GM21360 (cell line): ENCODE measurements around the gene LRRC8B.
A peak's percentile ranks its signal among the peaks of the same experiment; 100 is the strongest.
"Not testable (repeated sequence)": the region's sequence is repeated elsewhere in the genome, so short reads cannot be mapped to it uniquely, and the experiment has no call there.

Experiments used
- ATAC-seq: cut with Tn5 transposase; IDR thresholded peaks from one replicate; pipeline ENCODE4 v1.9.1; 2021; ENCODE audit warnings: mild to moderate bottlenecking, moderate library complexity; ENCODE audit not compliant: unreplicated experiment

LRRC8B gene

GRCh38 chr1:89629600-89629999, 105.0 kb downstream of the LRRC8B start:
- ATAC-seq: not testable (repeated sequence)

- ATAC-seq: no peak
These were observed 105.4 kb downstream of the LRRC8B start for GRCh38 chr1:89630048-89630447.

- no peak for ATAC-seq
These were observed 107.4 kb downstream of the LRRC8B start for GRCh38 chr1:89631816-89632656.

- ATAC-seq: peak; percentile 83
These were observed 108.1 kb downstream of the LRRC8B start, which contains the start of gene LRRC8C for GRCh38 chr1:89632657-89633247. Gene LRRC8C (plus strand): TSS chr1:89633120. CDS start chr1:89686474, 53,354 bp downstream.

- ATAC-seq: peak; percentile 42
These were observed 108.7 kb downstream of the LRRC8B start for GRCh38 chr1:89633248-89633799.

- ATAC-seq: no peak
These were observed 109.4 kb downstream of the LRRC8B start for GRCh38 chr1:89633800-89634625.

- ATAC-seq: no peak
These were observed 111.5 kb downstream of the LRRC8B start for GRCh38 chr1:89635825-89636815.

- no peak for ATAC-seq
These were observed 112.9 kb downstream of the LRRC8B start for GRCh38 chr1:89637496-89637895.

GRCh38 chr1:89640440-89640839, 115.8 kb downstream of the LRRC8B start:
- no peak for ATAC-seq

- no peak for ATAC-seq
These were observed 117.2 kb downstream of the LRRC8B start for GRCh38 chr1:89641781-89642180.

GRCh38 chr1:89643577-89643976, 118.9 kb downstream of the LRRC8B start:
- no peak for ATAC-seq

- no peak for ATAC-seq
These were observed 119.6 kb downstream of the LRRC8B start for GRCh38 chr1:89644119-89644814.

GRCh38 chr1:89646259-89646658, 121.6 kb downstream of the LRRC8B start:
- ATAC-seq: no peak
